Islet of Langerhans (tissue), 1 donor: ENCODE results near the gene SAXO2.
A peak's percentile ranks its signal among the peaks of the same experiment; 100 is the strongest.
"Not testable (repeated sequence)": the region's sequence is repeated elsewhere in the genome, so short reads cannot be mapped to it uniquely, and the experiment has no call there.

Experiments
- FAIRE-seq: peaks from one replicate; lab custom pipeline; 2011; peaks lifted over from hg19 to GRCh38; lab: Jason Lieb, UNC

Gene SAXO2, protein sequence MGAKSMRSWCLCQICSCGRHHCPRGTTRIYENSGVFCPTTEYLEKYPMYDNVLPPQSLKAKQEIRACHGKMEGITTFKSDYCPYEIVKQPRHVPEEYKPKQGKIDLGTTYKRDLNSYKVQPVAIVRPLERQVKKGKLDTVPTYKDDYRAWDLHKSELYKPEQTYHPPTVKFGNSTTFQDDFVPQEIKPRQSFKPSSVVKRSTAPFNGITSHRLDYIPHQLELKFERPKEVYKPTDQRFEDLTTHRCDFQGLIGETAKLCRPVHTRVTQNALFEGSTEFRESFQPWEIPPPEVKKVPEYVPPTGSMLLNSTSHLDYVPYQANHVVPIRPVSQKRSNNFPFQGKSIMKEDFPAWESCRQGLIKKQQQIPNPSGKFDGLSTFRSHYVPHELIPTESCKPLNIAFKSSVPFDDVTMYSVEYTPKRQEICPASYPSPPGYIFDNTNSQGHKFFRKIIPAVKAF

DNA sequence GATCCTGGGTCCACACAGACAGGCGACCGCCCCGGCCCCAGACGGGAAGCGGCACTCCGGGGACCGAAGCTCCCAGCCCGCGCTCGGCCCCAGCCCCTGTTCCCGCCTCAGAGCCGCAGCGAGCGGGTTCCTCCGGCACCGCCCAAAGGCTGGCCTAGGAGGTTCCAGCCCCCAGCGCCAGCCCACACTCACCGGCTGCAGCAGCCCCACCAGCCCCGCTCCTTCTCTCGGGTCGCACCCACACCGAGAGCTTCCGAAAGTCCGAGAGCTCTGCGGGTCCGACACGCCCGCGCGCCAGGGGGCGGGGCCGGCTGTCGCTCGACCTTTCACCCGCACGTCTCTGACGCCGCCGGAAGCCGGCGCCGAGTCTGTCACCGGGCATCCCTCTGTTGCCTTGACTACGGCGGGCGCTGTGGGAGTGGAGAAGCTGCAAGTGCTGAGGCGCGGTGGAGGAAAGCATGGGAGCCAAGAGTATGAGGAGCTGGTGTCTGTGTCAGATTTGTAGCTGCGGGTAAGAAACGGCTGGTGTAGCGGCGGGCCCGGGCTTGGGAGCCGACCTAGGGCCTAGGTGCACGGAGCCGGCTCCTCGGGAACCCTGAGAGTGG is at the start of gene SAXO2, which contains the start of gene EFL1:
TSS of gene SAXO2 (plus strand) at position 397 of the 605 bp plus-strand sequence. CDS start at position 459, 62 bp downstream.
TSS of gene EFL1 (minus strand) at position 313 of the 605 bp plus-strand sequence. CDS start 956 bp downstream, outside the sequence.
- no peak for FAIRE-seq

DNA sequence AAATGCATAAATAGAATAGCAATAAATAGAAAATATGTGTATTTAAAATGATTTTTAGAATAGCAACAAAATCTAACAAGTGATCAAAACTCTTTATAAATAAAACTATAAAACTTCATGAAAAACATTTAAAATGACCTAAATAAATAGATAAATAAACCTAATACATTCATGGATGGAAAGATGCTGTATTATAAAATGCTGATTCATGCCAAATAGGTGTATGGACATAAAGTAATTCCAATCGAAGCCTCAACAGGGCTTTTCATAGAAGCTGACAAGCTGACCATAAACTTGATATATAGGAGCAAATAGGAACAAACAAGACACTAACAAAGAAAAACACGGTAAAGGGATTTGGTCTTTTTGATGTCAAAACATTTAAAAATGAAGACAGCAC is 46.5 kb upstream of the SAXO2 start:
- peak; percentile 43 for FAIRE-seq

DNA sequence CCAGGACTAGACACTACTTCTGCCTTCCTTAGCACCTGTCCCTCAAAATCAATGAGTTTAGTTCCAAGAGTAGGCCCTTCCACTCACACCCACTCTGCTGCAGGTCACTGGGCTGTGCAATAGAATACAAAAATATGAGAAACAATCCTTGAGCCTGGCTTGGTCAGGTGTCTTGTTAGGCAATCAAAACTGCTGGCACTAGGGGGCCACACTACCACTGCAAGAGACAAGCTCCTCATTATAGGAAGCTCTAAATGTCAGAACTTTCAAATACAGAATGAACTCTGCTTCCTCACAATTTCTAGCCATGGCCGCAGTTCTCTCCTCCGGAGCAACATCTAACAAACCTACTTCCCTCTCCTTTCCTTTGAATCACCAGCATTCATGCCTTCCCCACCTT is 41.1 kb upstream of the SAXO2 start:
- FAIRE-seq: not testable (repeated sequence)

DNA sequence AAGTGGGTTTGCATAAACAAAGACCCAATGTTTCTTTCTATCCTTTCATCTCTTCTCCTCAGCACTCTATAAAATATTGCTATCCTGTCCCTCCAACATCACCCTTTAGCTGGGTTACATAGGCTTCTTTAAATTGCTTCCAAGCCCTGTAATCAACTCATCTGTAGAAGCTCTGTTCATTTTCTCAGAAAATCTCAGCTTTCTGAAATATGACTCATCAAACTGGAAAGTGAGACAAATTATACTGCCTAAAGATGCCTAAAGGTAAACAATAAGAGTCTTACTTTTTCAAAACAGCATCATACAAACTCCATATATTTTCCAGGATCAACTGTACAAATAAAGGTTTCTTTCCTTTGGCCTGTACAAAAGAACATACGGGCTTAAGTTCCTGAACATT is 33.9 kb upstream of the SAXO2 start:
- FAIRE-seq: peak; percentile 21

DNA sequence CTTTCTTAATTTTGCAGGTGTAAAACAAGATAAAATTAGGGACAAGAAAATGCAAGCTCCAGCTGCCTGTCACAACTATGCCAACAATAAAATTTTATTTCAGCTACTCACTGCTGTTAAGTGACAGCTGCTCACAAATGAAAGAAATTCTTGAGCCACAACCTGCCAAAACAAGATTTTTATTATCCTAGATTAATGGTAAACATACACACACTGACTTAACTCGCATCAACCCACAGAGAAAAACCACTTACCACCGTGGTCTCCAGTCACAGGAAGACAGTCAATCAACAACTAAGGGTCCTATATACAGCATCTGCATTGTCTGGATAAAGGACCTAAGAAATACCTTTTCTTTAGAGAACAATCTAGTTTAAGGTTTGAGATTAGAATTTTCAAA is 31.4 kb upstream of the SAXO2 start:
- no peak for FAIRE-seq

DNA sequence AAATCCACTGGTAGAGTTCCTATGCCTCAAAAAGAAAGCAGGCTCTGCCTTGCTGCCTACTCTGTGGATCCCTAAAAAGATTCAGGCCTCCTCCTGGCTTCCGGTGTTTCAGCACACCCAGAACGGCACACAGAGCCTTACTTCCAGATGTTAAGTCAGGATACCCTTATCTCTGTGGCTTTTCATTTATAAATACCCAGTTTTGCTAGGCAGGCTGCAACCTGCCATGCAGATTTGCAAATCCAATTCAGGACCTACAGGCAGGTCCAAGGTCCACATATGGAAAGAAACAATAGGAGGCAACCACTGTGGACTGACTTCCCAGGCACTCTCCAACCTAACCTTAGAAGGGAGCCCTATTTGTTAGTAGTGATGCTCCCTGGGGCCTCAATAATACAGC is 30.8 kb upstream of the SAXO2 start:
- no peak for FAIRE-seq

DNA sequence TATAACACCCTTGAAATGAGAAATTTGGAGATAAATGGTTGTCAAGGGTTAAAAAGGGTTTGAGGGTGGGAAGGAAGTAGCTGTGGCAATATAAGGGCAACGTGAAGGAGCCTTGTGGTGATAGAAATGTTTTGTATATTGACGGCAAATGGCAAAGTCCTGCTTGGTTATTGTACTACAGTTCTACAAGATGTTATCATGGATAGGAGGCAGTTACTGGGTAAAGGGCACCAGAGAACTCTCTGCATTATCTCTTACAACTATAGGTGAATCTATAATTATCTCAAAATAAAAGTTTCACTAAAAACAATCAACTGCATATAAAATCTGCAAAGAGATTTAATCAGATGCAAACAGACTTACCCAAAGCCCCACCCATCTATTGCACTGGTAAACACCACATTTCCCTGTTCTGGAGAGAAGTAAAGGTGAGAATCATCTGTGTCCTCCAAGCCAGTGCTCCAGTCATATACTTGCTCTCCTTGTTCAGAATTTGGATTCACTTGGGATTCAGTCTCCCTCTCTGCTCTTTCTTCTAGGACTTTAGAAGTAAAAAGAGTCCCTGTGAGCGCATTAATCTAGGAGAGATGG is 24.6 kb upstream of the SAXO2 start:
- not testable (repeated sequence) for FAIRE-seq

DNA sequence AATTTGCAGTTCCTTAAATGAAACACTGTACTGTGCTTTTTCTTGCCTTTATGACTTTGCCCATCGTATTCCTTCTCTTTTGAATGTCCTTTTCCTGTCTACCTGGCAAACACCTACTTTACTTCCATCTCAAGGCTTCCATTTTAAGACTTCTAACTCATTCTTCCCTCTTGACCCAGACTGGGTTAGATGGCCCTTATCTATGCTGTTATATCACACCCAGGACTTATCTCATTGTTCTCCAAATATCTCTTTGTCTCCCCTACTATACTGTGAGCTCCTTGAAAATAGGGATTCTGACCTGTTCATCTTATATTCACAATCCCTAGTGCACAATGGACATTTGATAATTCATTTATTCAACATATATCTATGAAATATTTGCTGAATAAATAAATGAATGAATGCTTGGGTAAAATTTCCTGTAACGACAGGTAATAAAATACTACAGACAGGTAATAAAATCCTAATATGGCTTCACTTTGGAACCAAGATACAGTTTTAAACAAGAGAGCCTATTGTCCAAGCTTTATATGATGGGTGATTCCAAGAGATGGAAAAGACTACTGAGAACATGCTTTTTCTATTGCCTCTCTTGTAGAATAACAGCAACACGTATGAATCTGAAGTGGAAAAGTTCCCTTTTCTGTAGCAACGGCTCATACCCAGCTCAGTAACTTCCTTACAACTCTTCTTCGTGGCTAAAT is 22.8 kb upstream of the SAXO2 start:
- no peak for FAIRE-seq

DNA sequence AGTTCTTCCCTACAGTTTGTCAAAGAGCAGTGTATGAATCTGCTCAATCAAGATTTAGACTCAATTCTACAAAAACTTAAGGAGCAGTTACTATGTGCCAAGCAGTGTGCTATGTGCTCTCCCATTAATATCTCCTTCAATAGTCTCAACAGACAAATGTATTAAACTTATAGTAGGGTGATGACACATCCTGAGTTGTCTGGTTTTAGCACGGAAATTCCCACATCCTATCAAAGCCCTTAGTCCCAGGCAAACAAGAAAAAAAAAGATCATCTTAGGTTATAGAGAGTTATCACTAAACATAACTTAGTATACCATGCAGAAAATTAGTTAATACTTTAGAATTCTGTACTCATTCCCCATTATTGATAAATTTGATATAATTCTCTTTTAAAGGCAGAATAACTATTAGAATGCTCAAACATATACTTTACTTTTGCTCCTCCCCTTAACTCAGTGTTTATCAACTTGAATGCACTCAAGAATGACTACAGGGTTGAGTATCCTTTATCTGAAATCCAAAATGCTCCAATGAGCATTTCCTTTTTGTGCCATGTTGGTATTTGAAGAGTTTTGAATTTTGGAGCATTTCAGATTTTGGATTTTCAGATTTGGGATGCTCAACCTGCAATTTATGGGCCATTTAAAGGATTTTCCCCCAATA is 20.6 kb upstream of the SAXO2 start:
- not testable (repeated sequence) for FAIRE-seq

DNA sequence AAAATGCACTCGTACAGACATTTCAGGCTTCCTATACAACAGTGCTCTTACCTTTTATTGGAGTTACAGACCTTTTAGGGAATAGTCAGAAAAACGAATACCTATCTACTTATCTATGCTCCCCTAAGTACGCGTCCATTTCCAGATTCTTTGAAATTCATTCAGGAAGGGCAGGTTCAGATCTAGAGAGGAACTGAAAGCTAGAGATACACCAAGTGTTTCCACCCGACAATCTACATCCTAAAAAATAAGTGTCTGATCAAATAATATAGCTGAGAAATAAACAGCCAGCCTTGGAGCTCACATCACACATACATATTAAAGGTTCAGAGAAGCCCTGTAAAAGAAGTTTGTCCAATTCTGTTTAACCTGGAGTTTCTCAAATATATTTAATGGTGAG is 19.0 kb upstream of the SAXO2 start:
- not testable (repeated sequence) for FAIRE-seq

DNA sequence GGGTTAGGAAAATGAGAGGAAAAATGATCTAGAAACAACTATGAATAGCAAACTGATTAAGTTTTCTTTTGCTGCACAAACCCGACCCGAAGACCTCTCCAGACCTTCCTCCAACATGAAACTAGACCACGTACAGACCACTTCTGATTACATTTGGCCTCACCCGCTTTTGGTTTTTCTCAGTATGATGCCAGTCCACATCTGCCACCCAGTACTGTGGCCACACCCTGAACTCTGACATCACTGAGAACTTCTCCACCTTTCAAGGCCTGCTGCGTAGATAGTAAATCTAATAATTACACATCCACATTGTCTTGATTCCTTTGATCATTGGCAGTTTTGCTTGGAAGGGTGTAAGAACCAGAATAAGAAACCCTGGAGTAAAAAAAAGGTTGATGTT is 16.7 kb upstream of the SAXO2 start:
- FAIRE-seq: not testable (repeated sequence)

DNA sequence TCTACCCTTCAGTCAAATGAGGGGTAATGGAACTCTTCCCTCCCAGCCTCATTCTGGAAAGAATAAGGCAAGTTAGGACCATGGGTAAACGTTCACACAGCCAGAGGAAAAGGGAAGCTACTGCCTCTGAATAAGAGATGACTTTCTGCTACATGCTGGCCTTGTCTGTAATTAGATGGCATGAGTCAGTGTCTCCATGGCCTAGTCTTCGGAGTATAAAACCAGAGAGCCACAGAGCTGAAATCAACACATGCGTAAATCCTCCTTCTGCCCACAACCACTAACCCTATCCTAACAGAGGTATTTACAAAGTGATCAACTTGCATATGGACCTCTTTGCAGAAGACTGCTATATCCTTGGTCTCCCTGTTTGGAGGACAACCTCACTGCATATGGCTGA is 14.4 kb upstream of the SAXO2 start:
- FAIRE-seq: not testable (repeated sequence)

DNA sequence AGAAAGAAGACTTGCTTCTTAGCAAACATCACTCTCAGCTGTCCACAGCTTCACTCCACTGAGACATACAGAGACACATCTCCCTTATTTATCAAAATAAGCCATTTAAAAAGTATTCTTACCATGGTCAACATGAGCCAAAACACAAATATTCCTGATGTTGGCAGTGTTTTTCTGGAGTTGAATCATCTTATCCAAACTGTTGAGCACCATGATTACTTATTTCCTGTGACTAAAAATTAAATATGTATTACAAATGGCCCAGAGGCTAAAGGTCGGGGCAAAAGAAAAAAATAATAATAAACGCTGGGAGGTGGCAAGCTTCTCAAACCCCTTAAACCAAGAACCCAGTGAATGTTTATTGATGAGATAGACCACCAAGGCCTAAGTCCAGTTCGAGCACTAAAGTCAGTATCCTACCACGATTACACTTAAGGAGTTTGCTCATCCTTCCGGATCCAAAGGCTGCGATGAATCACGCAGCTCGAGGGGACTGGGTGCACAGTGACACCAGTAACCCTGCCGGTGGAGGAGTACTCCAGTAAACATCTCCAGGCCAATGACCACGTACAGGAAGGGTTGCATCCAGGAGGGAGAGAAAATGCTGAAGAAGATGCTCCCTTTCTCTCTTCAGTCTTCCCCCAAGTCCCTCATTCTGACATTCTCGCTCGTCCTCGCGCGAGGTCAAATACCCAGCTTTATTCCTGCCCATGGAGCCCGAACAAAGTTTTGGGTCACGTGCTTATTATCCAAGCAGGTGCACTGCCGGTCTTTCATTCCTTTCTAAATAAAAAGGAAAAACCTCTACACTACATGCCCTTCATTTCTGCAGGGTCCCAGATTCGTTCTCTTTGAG is 824 bp upstream of the SAXO2 start:
- FAIRE-seq: not testable (repeated sequence)

DNA sequence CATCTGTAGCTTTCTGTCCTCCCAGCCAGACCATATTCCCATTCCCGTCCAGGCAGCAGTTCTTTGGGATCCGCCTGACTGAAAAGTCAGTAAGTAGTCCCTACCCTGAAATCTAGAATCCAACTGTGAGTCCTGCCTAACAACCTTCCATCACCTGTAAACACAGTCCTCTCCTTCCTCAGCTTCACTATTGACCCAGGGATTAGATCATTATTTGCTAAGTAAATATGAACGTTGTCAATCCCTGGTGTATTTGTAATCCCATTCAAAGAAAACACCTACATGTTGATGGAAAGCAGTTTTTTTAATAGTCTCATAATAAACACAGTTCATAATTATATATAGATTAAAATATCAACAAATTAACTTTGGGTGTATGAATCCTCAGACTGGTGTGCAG is 732 bp downstream of the SAXO2 start:
- FAIRE-seq: no peak

DNA sequence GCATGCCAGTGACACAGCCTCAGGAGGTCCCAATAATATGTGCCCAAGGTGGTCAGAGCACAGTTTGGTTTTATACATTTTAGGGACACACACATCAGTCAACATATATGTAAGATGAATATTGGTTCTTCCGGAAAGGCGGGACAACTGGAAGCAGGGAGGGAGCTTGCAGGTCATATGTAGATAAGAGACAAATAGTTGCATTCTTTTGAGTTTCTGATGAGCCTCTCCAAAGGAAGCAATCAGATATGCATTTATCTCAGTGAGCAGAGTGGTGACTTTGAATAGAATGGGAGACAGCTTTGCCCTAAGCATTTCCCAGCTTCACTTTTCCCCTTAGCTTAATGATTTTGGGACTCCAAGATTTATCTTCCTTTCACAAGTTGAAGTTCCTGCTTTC is 4.5 kb downstream of the SAXO2 start:
- not testable (repeated sequence) for FAIRE-seq

DNA sequence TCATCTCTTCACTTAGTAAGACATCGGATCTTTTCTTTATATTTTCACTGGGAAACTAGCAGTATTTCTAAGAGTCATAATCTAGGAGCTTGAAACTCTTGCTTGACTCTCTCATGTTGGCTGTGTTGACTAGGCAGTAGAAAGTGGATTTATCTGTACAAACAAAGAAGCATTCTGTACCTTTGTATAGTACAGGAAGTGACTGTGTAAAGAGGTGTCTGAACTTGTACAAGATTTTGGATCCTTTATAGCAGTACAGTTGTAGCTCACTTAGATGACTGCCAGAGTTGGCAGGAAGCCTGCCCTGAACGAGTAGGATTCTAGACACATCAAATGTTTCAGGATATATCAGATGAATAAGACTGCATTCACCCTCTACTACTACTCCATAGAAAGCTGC is 5.8 kb downstream of the SAXO2 start:
- not testable (repeated sequence) for FAIRE-seq

DNA sequence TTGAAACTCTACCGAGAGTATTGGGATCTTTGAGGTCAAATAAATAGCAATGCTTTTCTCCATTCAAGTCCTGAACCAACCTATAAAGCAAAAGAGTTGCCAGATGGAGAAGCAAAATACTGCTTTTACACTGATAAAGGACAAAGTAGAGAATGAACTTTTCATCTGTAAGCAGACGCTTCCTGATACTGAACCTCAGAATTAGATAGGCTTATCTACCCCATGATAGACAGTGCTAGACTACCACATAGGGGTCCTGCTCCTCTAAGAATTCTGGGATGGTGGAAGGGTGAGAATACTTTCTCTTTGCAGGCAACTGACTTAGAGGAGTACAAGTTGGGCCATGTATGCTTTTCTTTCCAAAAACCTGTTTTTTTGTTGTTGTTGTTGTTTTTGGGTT is 9.5 kb downstream of the SAXO2 start:
- FAIRE-seq: no peak

DNA sequence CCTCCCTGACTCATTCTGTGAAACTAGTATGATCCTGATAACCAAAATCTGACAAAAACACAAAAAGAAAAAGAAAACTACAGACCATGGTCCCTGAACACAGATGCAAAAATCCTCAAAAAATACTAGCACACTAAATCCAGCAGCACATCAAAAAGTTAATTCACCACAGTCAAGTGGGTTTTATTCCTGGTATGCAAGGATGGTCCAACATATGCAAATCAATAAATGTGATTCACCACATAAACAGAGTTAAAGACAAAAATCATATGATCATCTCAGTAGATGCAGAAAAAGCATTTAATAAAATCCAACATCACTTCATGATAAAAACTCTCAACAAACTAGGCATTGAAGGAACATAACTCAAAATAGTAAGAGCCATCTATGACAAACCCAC is 12.8 kb downstream of the SAXO2 start:
- no peak for FAIRE-seq

DNA sequence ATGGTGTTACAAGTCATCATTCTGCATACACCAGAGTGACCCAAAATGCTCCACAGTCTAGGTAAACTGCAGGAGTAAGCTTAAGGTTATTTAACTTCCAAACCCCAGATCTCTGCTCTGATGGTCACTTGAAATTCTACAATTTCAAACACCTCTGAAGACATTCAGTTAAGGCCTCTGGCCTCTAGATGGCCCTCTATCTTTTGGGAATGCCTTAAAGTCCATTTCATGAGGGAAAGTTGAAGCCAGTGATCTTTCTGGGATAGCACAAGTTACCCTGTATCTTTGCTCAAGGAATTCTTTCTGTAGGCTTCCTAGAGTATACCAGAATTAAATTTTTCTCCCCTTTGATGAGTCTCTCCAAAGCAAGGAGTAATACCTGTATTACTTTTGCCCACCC is 18.7 kb downstream of the SAXO2 start:
- peak; percentile 95 for FAIRE-seq

DNA sequence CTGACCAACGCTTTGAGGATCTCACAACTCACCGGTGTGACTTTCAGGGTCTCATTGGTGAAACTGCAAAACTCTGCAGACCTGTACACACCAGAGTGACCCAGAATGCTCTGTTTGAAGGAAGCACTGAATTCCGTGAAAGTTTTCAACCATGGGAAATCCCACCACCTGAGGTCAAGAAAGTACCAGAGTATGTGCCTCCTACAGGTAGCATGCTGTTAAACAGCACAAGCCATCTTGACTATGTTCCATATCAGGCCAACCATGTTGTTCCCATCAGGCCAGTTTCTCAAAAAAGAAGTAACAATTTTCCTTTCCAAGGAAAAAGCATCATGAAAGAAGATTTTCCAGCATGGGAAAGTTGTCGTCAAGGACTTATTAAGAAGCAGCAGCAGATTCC is 19.8 kb downstream of the SAXO2 start:
- FAIRE-seq: not testable (repeated sequence)

DNA sequence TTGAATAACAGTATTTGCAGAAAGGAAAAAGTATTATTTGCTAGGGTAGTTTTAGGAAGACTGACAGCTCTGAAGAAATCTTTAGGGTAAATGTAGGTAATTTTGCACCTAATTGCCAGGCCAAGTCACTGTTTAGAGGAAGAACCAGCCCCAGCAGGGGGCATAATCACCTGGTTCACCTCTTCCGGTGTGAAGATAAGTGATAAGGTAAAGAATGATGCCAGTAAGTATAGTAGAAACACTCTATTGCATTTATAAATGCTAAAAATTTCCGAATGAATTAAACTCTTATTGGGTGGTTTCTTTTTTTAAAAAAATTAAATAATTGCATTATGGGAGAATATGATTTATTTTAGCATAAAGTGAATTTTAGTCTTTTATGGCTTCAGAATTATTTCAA is 21.8 kb downstream of the SAXO2 start:
- not testable (repeated sequence) for FAIRE-seq
